WI38 (cell line): ENCODE results near the gene UBAP1.
"Not testable (repeated sequence)": the region's sequence is repeated elsewhere in the genome, so short reads cannot be mapped to it uniquely, and the experiment has no call there.

Experiments used
- H3K4me3 ChIP-seq: 2 replicates; pipeline ENCODE4 v1.5.1; 2011; ENCODE audit warnings: low read depth, mild to moderate bottlenecking, control low read depth, low read length
- TF ChIP-seq, protein P1 (sequence below): IDR thresholded peaks from 2 replicates; pipeline ENCODE4 v1.5.1; 2012; ENCODE audit warnings: low read depth, mild to moderate bottlenecking, control low read depth, low read length

Gene UBAP1

DNA sequence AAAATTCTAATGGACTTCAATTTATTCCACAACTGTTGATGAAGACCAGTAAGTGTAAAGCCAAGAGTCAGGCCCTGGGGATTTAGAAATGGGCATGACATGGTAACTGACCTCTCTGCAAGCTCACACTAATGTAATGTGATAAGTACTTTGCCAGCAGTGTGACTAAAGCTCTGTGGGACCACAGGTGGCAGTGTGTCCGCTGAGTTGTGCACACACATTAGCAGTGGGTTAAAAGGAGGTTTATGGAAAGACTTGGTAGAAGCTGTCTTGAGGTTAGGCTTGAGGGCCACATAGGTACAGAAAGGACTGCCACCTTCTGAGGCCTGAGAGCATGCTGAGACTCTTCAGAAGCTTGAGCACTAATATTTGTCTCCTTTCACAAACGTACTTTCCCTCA is 67.6 kb downstream of the UBAP1 start:
- H3K4me3 ChIP-seq = no peak overlapping the region
- TF ChIP-seq, protein P1, sequence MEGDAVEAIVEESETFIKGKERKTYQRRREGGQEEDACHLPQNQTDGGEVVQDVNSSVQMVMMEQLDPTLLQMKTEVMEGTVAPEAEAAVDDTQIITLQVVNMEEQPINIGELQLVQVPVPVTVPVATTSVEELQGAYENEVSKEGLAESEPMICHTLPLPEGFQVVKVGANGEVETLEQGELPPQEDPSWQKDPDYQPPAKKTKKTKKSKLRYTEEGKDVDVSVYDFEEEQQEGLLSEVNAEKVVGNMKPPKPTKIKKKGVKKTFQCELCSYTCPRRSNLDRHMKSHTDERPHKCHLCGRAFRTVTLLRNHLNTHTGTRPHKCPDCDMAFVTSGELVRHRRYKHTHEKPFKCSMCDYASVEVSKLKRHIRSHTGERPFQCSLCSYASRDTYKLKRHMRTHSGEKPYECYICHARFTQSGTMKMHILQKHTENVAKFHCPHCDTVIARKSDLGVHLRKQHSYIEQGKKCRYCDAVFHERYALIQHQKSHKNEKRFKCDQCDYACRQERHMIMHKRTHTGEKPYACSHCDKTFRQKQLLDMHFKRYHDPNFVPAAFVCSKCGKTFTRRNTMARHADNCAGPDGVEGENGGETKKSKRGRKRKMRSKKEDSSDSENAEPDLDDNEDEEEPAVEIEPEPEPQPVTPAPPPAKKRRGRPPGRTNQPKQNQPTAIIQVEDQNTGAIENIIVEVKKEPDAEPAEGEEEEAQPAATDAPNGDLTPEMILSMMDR = no peak

DNA sequence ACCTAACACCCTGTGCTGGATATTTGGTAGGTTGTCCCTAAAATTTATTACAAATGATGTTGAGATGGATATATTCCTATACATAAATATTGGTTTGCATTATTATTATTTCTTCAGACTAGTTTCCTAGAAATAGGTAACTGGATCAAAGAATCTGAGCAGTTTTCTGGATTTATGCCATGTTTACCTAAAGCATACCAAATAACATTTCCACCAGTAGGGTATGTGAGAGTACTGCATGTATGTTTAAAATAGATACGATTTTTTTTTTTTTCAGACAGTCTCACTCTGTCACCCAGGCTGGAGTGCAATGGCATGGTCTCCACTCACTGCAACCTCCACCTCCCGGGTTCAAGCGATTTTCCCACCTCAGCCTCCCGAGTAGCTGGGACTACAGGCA is 68.9 kb downstream of the UBAP1 start:
- not testable (repeated sequence) for H3K4me3 ChIP-seq

DNA sequence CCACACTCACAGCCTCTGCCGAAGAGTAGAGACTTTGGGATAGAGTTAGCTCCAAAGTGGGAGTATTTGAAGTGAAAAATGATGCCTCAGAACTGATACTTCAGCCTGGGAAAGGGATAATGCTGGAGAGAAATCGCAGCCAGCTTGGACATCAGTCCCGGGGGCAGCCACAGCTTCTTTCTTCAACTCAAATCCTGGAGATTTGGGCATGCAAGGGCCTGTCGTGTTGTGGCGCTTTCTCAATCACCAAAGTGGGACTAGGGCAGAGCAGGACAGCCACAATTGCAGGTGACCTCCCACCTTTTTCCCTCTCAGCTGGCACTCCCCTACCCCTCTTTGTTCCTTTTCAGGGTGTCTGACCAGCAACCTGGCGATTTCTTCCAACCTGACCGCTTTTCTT is 70.4 kb downstream of the UBAP1 start:
- TF ChIP-seq, protein P1 = no peak
- H3K4me3 ChIP-seq = no peak overlapping the region

DNA sequence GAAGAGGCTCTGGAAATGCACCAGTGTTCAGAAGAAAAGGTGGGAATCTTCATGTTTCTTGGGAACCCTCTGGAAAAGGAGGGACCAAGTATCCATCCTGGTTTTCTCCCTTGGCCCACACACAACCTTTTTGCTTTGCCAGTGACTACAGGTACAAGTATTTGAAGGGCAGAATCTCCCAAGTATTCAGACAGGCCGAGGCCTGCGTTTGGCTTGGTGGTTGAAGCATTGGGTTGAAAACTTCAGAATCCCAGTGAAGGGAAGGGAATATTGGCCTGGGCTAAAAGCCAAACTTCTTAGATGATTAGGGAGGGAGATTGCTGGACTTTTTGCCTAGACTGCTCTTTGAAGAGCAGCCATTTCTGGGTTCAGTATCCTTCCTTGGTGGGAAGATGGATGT is 71.9 kb downstream of the UBAP1 start:
- TF ChIP-seq, protein P1 = no peak

DNA sequence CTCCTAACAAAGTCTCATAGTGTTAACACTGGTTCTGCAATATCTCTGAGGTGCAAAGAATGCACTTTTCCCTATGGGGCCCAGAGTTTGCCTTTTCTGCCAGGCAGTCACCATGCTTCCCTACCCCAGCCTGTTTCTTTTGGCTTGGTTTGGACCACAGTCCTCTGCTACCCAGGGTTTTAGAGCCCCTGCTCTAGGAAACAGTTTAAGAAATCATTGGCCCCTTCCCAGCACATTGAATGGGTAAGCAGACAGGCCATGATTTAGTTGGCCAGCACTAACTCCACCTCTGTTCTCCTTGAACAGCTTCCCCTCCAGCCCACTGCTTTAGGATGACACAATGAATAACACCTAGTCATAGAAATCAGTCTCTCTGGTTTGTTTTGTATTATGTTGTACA is 73.2 kb downstream of the UBAP1 start:
- no peak overlapping the region for H3K4me3 ChIP-seq
- TF ChIP-seq, protein P1 = no peak

More for the DNA sequence above, 71.9 kb downstream of the UBAP1 start:
- H3K4me3 ChIP-seq = no peak overlapping the region

DNA sequence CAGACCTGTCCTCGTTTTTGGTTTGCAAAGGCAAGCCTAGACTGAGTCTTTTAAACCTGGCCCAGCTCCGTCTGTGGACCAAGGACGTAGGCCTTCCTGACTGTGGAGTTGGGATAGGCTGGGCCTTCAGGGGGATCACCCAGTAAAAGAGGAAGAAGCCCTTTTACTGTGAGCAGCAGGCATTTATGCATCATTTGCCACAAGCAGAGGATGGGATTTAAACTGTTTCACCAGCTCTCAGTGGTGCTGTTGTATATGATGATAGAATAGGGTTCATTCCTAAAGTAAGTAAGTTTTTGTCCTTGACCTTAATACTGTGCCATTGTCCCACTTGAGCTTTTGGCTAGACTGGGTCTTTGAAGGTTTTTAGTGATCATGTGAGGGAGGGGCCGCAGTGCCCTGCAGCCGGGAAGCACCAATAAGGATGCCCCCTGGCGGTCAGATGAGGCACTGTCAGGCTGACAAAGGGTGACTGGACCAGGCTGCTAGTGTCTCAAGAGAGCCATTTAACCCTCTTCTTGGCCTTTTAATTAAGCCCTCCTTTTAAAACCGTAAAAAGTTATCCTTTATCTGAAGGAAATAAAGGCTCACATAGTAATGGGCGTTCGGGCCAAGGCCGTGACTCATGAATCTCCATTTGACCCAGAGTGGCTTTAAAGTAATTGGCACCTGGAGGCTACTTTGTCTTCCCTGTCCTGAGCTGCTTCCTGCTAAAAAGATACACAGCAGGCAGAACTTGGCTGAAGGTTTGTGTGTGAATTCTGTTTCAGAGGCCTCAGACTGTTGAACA is 74.0 kb downstream of the UBAP1 start:
- H3K4me3 ChIP-seq = no peak overlapping the region
- TF ChIP-seq, protein P1 = peak; percentile 94

DNA sequence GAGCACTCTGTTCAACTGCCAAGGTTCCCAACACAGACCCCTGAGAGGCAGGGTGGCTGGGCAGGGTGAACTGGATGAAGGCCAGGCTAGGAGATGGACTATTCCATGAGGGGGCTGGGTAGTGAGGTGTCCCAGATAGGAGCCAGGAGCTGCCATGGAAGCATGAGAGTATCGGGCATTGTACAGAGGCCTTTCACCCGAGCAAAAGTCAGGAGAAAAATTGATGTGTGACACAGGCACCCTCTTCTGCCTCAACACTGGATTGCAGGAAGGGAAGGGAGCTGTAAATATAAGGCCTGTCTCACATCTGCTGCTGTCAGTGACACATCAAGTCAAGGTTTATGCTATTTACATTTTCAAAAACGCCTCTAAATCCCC is 74.6 kb downstream of the UBAP1 start:
- H3K4me3 ChIP-seq = no peak overlapping the region
- TF ChIP-seq, protein P1 = peak; percentile 29; the same call in 1 of the 2 replicates
